Thymus (tissue), 11 donors: ENCODE measurements around the gene DIO1. TPM values are rescaled to one million over a fixed set of nuclear protein-coding genes. Genes with fewer than 3 reads are reported as not detected.
"Not testable (repeated sequence)": the region's sequence is repeated elsewhere in the genome, so short reads cannot be mapped to it uniquely, and the experiment has no call there.

Experiments
- DNase-seq, 9 donors: peaks; one replicate each; pipeline ENCODE4 v3.0.0-alpha.2; 2013; ENCODE audit warnings: low spot score in 9 of 9, low read depth in 6 of 9, missing footprints in 1 of 9
- H3K27ac ChIP-seq, 2 donors: one replicate each; pipeline ENCODE4 v1.5.1; 2013; ENCODE audit warnings: control low read depth in 1 of 2, low read depth in 1 of 2, low read length in 1 of 2, mild to moderate bottlenecking in 1 of 2, moderate library complexity in 1 of 2
- H3K27me3 ChIP-seq, 2 donors: one replicate each; pipeline ENCODE4 v1.5.1; 2013; ENCODE audit warnings: low read length in 1 of 2; ENCODE audit not compliant: control insufficient read depth in 2 of 2, insufficient read depth in 1 of 2
- H3K36me3 ChIP-seq, 2 donors: one replicate each; pipeline ENCODE4 v1.5.1; 2013; ENCODE audit warnings: low read length in 1 of 2, mild to moderate bottlenecking in 1 of 2, moderate library complexity in 1 of 2; ENCODE audit not compliant: control insufficient read depth in 2 of 2, insufficient read depth in 2 of 2
- H3K4me1 ChIP-seq, 2 donors: one replicate each; pipeline ENCODE4 v1.5.1; 2013; ENCODE audit warnings: low read length in 2 of 2; ENCODE audit not compliant: control insufficient read depth in 2 of 2, insufficient read depth in 2 of 2
- H3K4me3 ChIP-seq, 2 donors: one replicate each; pipeline ENCODE4 v1.5.1; 2013; ENCODE audit warnings: low read length in 2 of 2, control low read depth in 1 of 2, mild to moderate bottlenecking in 1 of 2
- H3K9me3 ChIP-seq, 2 donors: one replicate each; pipeline ENCODE4 v1.5.1; 2013; ENCODE audit warnings: low read length in 1 of 2, mild to moderate bottlenecking in 1 of 2; ENCODE audit not compliant: control insufficient read depth in 2 of 2, insufficient read depth in 1 of 2
- WGBS: extraction: QIAGEN DNeasy Blood & Tissue Kit; methylation state at CpG from one replicate; pipeline ENCODE4 v1.1.7; 2013; 5-methylcytosine and 5-hydroxymethylcytosine counted together
- polyA plus RNA-seq: library from polyadenylated mRNA; stranded (reverse); fragments of 200-250 nt; gene quantifications from one replicate; pipeline ENCODE4 v1.2.3, GENCODE V29; 2013
- total RNA-seq: library from RNA; stranded (reverse); fragments of 120-200 nt; gene quantifications from one replicate; pipeline ENCODE4 v1.2.4, GENCODE V29; 2013
- donor health status: healthy.

Gene DIO1
- total and polyA plus RNA-seq, 2 donors, result 0.05 to 0.18 TPM

DNA sequence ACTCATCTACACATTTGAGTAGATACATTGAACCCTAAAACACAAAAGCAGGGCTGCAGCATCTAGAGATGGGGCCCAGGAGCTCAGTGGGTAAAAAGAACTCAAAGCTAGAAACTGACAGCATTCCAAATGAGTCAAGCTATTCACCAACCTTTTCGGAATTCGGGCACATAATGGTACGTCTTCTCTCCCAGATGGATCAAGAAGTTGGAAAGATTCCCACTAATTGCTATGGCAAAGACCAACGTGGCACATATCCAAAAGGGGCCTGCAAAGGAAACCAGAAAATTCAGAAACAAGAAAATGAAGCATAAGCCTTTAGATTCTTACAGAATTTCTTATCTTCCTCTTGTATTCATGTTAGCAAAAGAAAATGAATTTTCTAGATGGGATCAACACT, 22.8 kb upstream of the DIO1 start:
- peaks cover 16 to 35% of the 10 kb centered on the region in 2 donors for H3K36me3 ChIP-seq
- H3K9me3 ChIP-seq, result no peaks in the 10 kb centered on the region
- no peak overlapping the region for H3K27ac ChIP-seq
- 96% methylated on average over 4 of the region's 4 CpGs for WGBS
- no peak overlapping the region for H3K4me3 ChIP-seq
- H3K4me1 ChIP-seq, result no peaks in the 10 kb centered on the region
- H3K27me3 ChIP-seq, result no peaks in the 10 kb centered on the region
- no peak for DNase-seq

- Histone ChIP-seq H3K4me1 (no peaks in the 10 kb centered on the region), H3K36me3 (peaks cover 12 to 35% of the 10 kb centered on the region in 2 donors), H3K27ac (no peak overlapping the region), H3K27me3 (no peaks in the 10 kb centered on the region), H3K4me3 (no peak overlapping the region), H3K9me3 (no peaks in the 10 kb centered on the region)
- WGBS, result 86% methylated on average over 5 of the region's 5 CpGs
- DNase-seq, result no peak
Measured at GRCh38 chr1:53871773-53872484, 22.1 kb upstream of the DIO1 start.

GRCh38 chr1:53875150-53875549, 18.8 kb upstream of the DIO1 start:
- H3K27me3 ChIP-seq, H3K9me3 ChIP-seq, H3K4me1 ChIP-seq, H3K4me3 ChIP-seq, H3K27ac ChIP-seq, DNase-seq: not testable (repeated sequence)
- peaks cover 26 to 39% of the 10 kb centered on the region in 2 donors for H3K36me3 ChIP-seq
- 95% methylated on average over 2 of the region's 2 CpGs for WGBS

GRCh38 chr1:53878492-53879105, 15.4 kb upstream of the DIO1 start:
- peak in 1 of 9 donors; percentile 16 for DNase-seq
- Histone ChIP-seq H3K4me3 (no peak overlapping the region), H3K4me1 (no peaks in the 10 kb centered on the region), H3K27ac (no peak overlapping the region), H3K36me3 (peaks cover 28 to 34% of the 10 kb centered on the region in 2 donors), H3K27me3 (no peaks in the 10 kb centered on the region), H3K9me3 (no peaks in the 10 kb centered on the region)
- 79% methylated on average over 5 of the region's 5 CpGs for WGBS

- 98% methylated on average over 2 of the region's 2 CpGs for WGBS
- not testable (repeated sequence) for H3K27me3 ChIP-seq, H3K4me1 ChIP-seq, DNase-seq, H3K9me3 ChIP-seq, H3K4me3 ChIP-seq, H3K27ac ChIP-seq
- peaks cover 27 to 36% of the 10 kb centered on the region in 2 donors for H3K36me3 ChIP-seq
Measured at GRCh38 chr1:53881853-53882252, 12.1 kb upstream of the DIO1 start.

- WGBS, result 97% methylated on average over 6 of the region's 6 CpGs
- not testable (repeated sequence) for H3K4me3 ChIP-seq, H3K27ac ChIP-seq, DNase-seq, H3K27me3 ChIP-seq, H3K9me3 ChIP-seq, H3K4me1 ChIP-seq
- H3K36me3 ChIP-seq, result peaks cover 18 to 27% of the 10 kb centered on the region in 2 donors
Measured at GRCh38 chr1:53883600-53883999, 10.4 kb upstream of the DIO1 start.

DNA sequence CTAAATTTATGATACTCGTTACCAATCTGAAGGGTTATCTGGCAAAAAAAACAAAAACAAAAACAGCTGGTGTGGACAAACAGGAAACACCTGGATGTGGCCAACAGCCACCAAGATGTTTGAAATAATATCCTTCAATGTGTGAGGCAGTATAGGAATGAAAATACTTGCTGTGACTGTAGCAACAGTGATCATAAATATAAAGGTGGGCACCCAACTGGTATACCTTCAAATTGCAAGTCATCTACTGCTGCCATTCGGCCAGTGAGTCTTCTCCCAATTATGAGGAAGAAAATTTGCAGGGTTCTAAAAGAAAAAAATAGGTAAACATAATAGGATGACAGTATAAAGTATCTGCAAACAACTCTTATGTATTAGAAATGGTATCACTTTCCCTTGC, 5.3 kb upstream of the DIO1 start:
- WGBS, result 64% methylated on average over 2 of the region's 2 CpGs
- Histone ChIP-seq H3K36me3 (peaks cover 8 to 11% of the 10 kb centered on the region in 2 donors), H3K27ac (no peak overlapping the region), H3K4me1 (peaks cover 7 to 12% of the 10 kb centered on the region in 2 donors), H3K27me3 (no peaks in the 10 kb centered on the region), H3K9me3 (no peaks in the 10 kb centered on the region), H3K4me3 (peak overlapping the region in 1 of 2 donors; percentile 94)
- peak in 2 of 9 donors; percentile 3 to 16 for DNase-seq

- H3K4me1 ChIP-seq, result peaks cover 7 to 12% of the 10 kb centered on the region in 2 donors
- peak within 1 kb of the TSS; percentile 94 to 98 for H3K4me3 ChIP-seq
- peaks cover 5 to 11% of the 10 kb centered on the region in 2 donors for H3K36me3 ChIP-seq
- WGBS, result 5% methylated on average over 62 of the region's 62 CpGs
- peak within 1 kb of the TSS; percentile 68 to 76 for H3K27ac ChIP-seq
- peak; percentile 74 to 93 (median 83) for DNase-seq
- no peaks in the 10 kb centered on the region for H3K9me3 ChIP-seq
- H3K27me3 ChIP-seq, result no peaks in the 10 kb centered on the region
Measured at GRCh38 chr1:53889304-53890298, 4.4 kb upstream of the DIO1 start, which contains the start of gene YIPF1. Gene YIPF1, minus strand, starts transcription at chr1:53889797. Its CDS starts 860 bp downstream, at chr1:53888937.
